HepG2 (cell line): Measurements from ENCODE around the gene DPH6. TPM values are rescaled to one million over a fixed set of nuclear protein-coding genes. Genes with fewer than 3 reads are reported as not detected.

Experiments
- ATAC-seq: fragments of 200-7000 bp; cut with Tn5 transposase; 3 replicates; pipeline ENCODE4 v1.9.1; 2020; ENCODE audit warnings: mild to moderate bottlenecking, moderate library complexity
- BruUV-seq: library from RNA; stranded (reverse); fragments of 400-500 nt; replicated peaks from 2 replicates; lab custom pipeline; 2021; lab: Mats Ljungman, UMichigan
- CTCF ChIA-PET: fragments of 300-600 bp; formaldehyde crosslinking; extraction: SDS; loops from one replicate; lab custom pipeline; 2021; ENCODE audit warnings: low total read pairs, inconsistent platforms, low intra/inter-chr PET ratio; lab: Yijun Ruan, JAX
- POLR2A ChIA-PET: fragments of 350-600 bp; sonication (Branson Sonifier 250); formaldehyde crosslinking; loops from one replicate; lab custom pipeline; 2020; ENCODE audit warnings: antibody characterized with exemption, inconsistent platforms; lab: Yijun Ruan, JAX
- DNase-seq: peaks from one replicate; pipeline ENCODE4 v3.0.0-alpha.2; 2015; ENCODE audit warnings: low spot score
- FAIRE-seq: peaks from 3 replicates; lab custom pipeline; 2011; peaks lifted over from hg19 to GRCh38; lab: Jason Lieb, UNC
- H2AFZ ChIP-seq: one replicate; pipeline ENCODE4 v1.6.1; 2011; ENCODE audit warnings: low read length, inconsistent platforms
- H3K27ac ChIP-seq: fragments of 300-600 bp; 3 replicates; pipeline ENCODE4 v1.8.0; 2011; ENCODE audit warnings: mixed run types, mild to moderate bottlenecking, mixed read lengths, low read length, inconsistent platforms; ENCODE audit not compliant: insufficient read depth; ENCODE audit errors: extremely low read length
- H3K27me3 ChIP-seq, 2 experiments: fragments of 200-600 bp in 1 of 2; 2 replicates in 1 of 2; 3 replicates in 1 of 2; pipeline versions ENCODE4 v1.6.0 to v1.8.0; 2011; ENCODE audit warnings: low read length in 2 of 2, mild to moderate bottlenecking in 2 of 2, moderate library complexity in 2 of 2, inconsistent platforms in 1 of 2; ENCODE audit not compliant: insufficient read depth in 2 of 2, control insufficient read depth in 1 of 2
- H3K36me3 ChIP-seq, 2 experiments: fragments of 200-600 bp in 1 of 2; replicated peaks in 1 of 2; 2 replicates in 1 of 2; 3 replicates in 1 of 2; pipeline versions ENCODE4 v1.5.1 to v1.8.0; 2011; ENCODE audit warnings: low read length in 2 of 2, inconsistent platforms in 1 of 2; ENCODE audit not compliant: insufficient read depth in 2 of 2, control insufficient read depth in 1 of 2
- H3K4me1 ChIP-seq: 2 replicates; pipeline ENCODE4 v1.5.1; 2012; ENCODE audit warnings: low read length, inconsistent platforms; ENCODE audit not compliant: insufficient read depth
- H3K4me2 ChIP-seq: 2 replicates; pipeline ENCODE4 v1.6.0; 2011; ENCODE audit warnings: low read depth, low read length, inconsistent platforms
- H3K4me3 ChIP-seq, 3 experiments: fragments of 200-600 bp in 1 of 3; sonication (generic), shearing (Covaris generic) in 1 of 3; replicated peaks in 1 of 3; 2 replicates each; pipeline ENCODE4 v1.5.1; 2011 to 2016; ENCODE audit warnings: low read length in 3 of 3, inconsistent platforms in 2 of 3, low read depth in 2 of 3, mild to moderate bottlenecking in 2 of 3, control low read depth in 1 of 3, mixed read lengths in 1 of 3; ENCODE audit not compliant: insufficient read depth in 1 of 3
- H3K79me2 ChIP-seq: one replicate; pipeline ENCODE4 v1.6.1; 2011; ENCODE audit warnings: low read length, inconsistent platforms; ENCODE audit not compliant: insufficient read depth
- H3K9ac ChIP-seq: 2 replicates; pipeline ENCODE4 v1.6.0; 2011; ENCODE audit warnings: mild to moderate bottlenecking, low read depth, low read length, inconsistent platforms; ENCODE audit not compliant: insufficient read depth
- H3K9me3 ChIP-seq: 2 replicates; pipeline ENCODE4 v1.5.1; 2012; ENCODE audit warnings: mild to moderate bottlenecking, low read length
- H4K20me1 ChIP-seq: 2 replicates; pipeline ENCODE4 v1.6.0; 2011; ENCODE audit warnings: inconsistent platforms, mild to moderate bottlenecking, low read length, moderate library complexity; ENCODE audit not compliant: insufficient read depth
- ARID2 ChIP-seq: sonication (generic); formaldehyde crosslinking; IDR thresholded peaks from 2 replicates; pipeline ENCODE4 v1.8.1; 2022; ENCODE audit warnings: mild to moderate bottlenecking, missing genetic modification reagents, borderline replicate concordance
- CBX2 ChIP-seq, 2 experiments: fragments of 200-600 bp in 1 of 2; sonication (generic); formaldehyde crosslinking in 1 of 2; IDR thresholded peaks; 2 replicates each; pipeline versions ENCODE4 v1.7.0 to v1.8.1; 2018 to 2022; ENCODE audit warnings: low read depth in 2 of 2, low read length in 1 of 2, mild to moderate bottlenecking in 1 of 2, missing genetic modification reagents in 1 of 2
- DNMT3B ChIP-seq: conservative IDR thresholded peaks from 2 replicates; pipeline ENCODE4 v1.6.1; 2016; ENCODE audit warnings: missing biosample characterization, control low read depth
- E2F5 ChIP-seq: sonication (generic); formaldehyde crosslinking; conservative IDR thresholded peaks from 2 replicates; pipeline ENCODE4 v1.4.0; 2020; ENCODE audit warnings: missing genetic modification reagents
- GABPA ChIP-seq, 2 experiments: IDR thresholded peaks; 2 replicates each; pipeline ENCODE4 v1.6.1; 2011 to 2016; ENCODE audit warnings: low read depth in 2 of 2, low read length in 1 of 2, missing biosample characterization in 1 of 2, missing genetic modification characterization in 1 of 2
- HOXA7 ChIP-seq: sonication (generic); formaldehyde crosslinking; IDR thresholded peaks from 2 replicates; pipeline ENCODE4 v1.8.1; 2022; ENCODE audit warnings: mild to moderate bottlenecking, missing genetic modification reagents, moderate library complexity
- JUN ChIP-seq: sonication (generic); formaldehyde crosslinking; IDR thresholded peaks from 2 replicates; pipeline ENCODE4 v1.4.0; 2020; ENCODE audit warnings: mild to moderate bottlenecking, missing genetic modification reagents
- LRRFIP1 ChIP-seq: sonication (generic); formaldehyde crosslinking; conservative IDR thresholded peaks from 2 replicates; pipeline ENCODE4 v1.4.0; 2020; ENCODE audit warnings: missing genetic modification reagents
- MEF2D ChIP-seq: sonication (generic); formaldehyde crosslinking; IDR thresholded peaks from 2 replicates; pipeline ENCODE4 v1.5.1; 2020; ENCODE audit warnings: mild to moderate bottlenecking, missing genetic modification reagents
- NFRKB ChIP-seq: fragments of 450-650 bp; IDR thresholded peaks from 2 replicates; pipeline ENCODE4 v1.6.1; 2017
- NR1H2 ChIP-seq: sonication (generic); formaldehyde crosslinking; IDR thresholded peaks from 2 replicates; pipeline ENCODE4 v1.8.1; 2022; ENCODE audit warnings: low read depth, missing genetic modification reagents, borderline replicate concordance
- PAF1 ChIP-seq: IDR thresholded peaks from 2 replicates; pipeline ENCODE4 v1.6.1; 2016; ENCODE audit warnings: missing genetic modification reagents, missing compliant biosample characterization
- PHB2 ChIP-seq: fragments of 450-650 bp; IDR thresholded peaks from 2 replicates; pipeline ENCODE4 v1.6.1; 2018; ENCODE audit not compliant: partially characterized antibody
- PHF21A ChIP-seq: sonication (generic); formaldehyde crosslinking; IDR thresholded peaks from 2 replicates; pipeline ENCODE4 v1.5.0; 2020; ENCODE audit warnings: mild to moderate bottlenecking, missing genetic modification reagents
- PRPF4 ChIP-seq: fragments of 200-400 bp; formaldehyde crosslinking; IDR thresholded peaks from 2 replicates; pipeline ENCODE4 v1.6.1; 2016; ENCODE audit warnings: low read length, low read depth; ENCODE audit not compliant: poor library complexity, severe bottlenecking
- ZNF256 ChIP-seq: sonication (generic); formaldehyde crosslinking; conservative IDR thresholded peaks from 2 replicates; pipeline ENCODE4 v1.4.0; 2020; ENCODE audit warnings: missing genetic modification reagents
- ZNF451 ChIP-seq: sonication (generic); formaldehyde crosslinking; IDR thresholded peaks from 2 replicates; pipeline ENCODE4 v1.5.0; 2020; ENCODE audit warnings: mild to moderate bottlenecking, missing genetic modification reagents
- ZNF672 ChIP-seq: sonication (generic); formaldehyde crosslinking; IDR thresholded peaks from 2 replicates; pipeline ENCODE4 v1.8.1; 2022; ENCODE audit warnings: missing genetic modification reagents
- WGBS: methylation state at CpG from one replicate; pipeline ENCODE4 v1.1.6; 2017; ENCODE audit warnings: low lambda C conversion rate; 5-methylcytosine and 5-hydroxymethylcytosine counted together
- in situ Hi-C: cut with HindIII; loops from 2 replicates; pipeline ENCODE4 v1.10.0; 2017; ENCODE audit warnings: low pct_unique_long_range_greater_than_20kb; ENCODE audit not compliant: extremely low pct_ligation_motif_present
- intact Hi-C: fragments of 100-400 bp; cut with micrococcal nuclease; formaldehyde crosslinking; loops from one replicate; pipeline ENCODE4 v1.10.0; 2022; ENCODE audit not compliant: unreplicated experiment
- polyA plus RNA-seq, 8 experiments: library from polyadenylated mRNA; depleted of rRNA in 3 of 8; stranded (reverse) in 7 of 8; unstranded in 1 of 8; fragments of >200 nt; fragmentation: Illumina TruSeq in 4 of 8; extraction: Trizol in 4 of 8; gene quantifications; 2 replicates each; pipeline versions ENCODE4 v1.2.1 to v1.2.3, GENCODE V29; 2011 to 2016; ENCODE audit warnings: low read depth in 4 of 8, missing spikeins in 1 of 8, mixed read lengths in 1 of 8; ENCODE audit not compliant: insufficient read depth in 1 of 8
- total RNA-seq, 5 experiments: library from RNA; depleted of rRNA; stranded (reverse); fragments of >200 nt; fragmentation: Illumina TruSeq; extraction: Trizol; gene quantifications; 2 replicates each; pipeline ENCODE4 v1.2.3, GENCODE V29; 2016; ENCODE audit warnings: low read depth in 1 of 5

Gene DPH6
- total and polyA plus RNA-seq, 2 of the 13 experiments (the other 11 are each of a cell fraction or from before 2014, with no cell fraction given): 10.2 to 25.8 TPM

- Histone ChIP-seq H3K4me2 (no peak overlapping the region), H2AFZ (no peak overlapping the region), H3K4me1 (no peaks in the 10 kb centered on the region), H3K27me3 (no peaks in the 10 kb centered on the region), H3K79me2 (no peaks in the 10 kb centered on the region)
- WGBS: 98% methylated on average over 1 of the region's 1 CpG
- DNase-seq (no peak), ATAC-seq (no peak)
- no TSS peak for BruUV-seq
- CTCF ChIA-PET: no interaction called here
- TF ChIP-seq MEF2D (no peak), NFRKB (no peak), NR1H2 (CRISPR knock-in tag) (no peak), PAF1 (CRISPR knock-in tag) (no peak), ZNF256 (CRISPR knock-in tag) (no peak), LRRFIP1 (CRISPR knock-in tag) (no peak), ZNF451 (CRISPR knock-in tag) (no peak), ARID2 (CRISPR knock-in tag) (no peak), PRPF4 (no peak), JUN (CRISPR knock-in tag) (no peak), PHF21A (CRISPR knock-in tag) (no peak), GABPA (IDR thresholded peaks at IDR 0.05; ENCODE audit: low read depth, low read length) (no peak), GABPA (CRISPR knock-in tag; IDR thresholded peaks at IDR 0.05; ENCODE audit: low read depth) (no peak), HOXA7 (no peak), ZNF672 (CRISPR knock-in tag) (no peak), CBX2 (IDR thresholded peaks at IDR 0.05; ENCODE audit: low read depth, low read length) (no peak), CBX2 (CRISPR knock-in tag; IDR thresholded peaks at IDR 0.05; ENCODE audit: low read depth) (no peak), PHB2 (no peak), DNMT3B (CRISPR knock-in tag) (no peak), E2F5 (CRISPR knock-in tag) (no peak)
- TF ChIP-seq, all 625 proteins: peak for 0
- intact Hi-C loops: no loop called here
- Histone ChIP-seq H3K9me3 (no peaks in the 10 kb centered on the region), H3K9ac (no peak overlapping the region), H4K20me1 (no peaks in the 10 kb centered on the region), H3K36me3 (no peaks in the 10 kb centered on the region), H3K4me3 (no peak overlapping the region), H3K27ac (no peak overlapping the region)
- POLR2A ChIA-PET: no interaction called here
- in situ Hi-C loops: no loop called here
- no peak for FAIRE-seq
These were observed 135.2 kb downstream of the DPH6 start for GRCh38 chr15:35410775-35411174.
